HG03571 (cell line): ENCODE measurements around the gene MTHFD1L.

Experiments
- ATAC-seq: cut with Tn5 transposase; IDR thresholded peaks from one replicate; pipeline ENCODE4 v1.9.1; 2021; ENCODE audit not compliant: unreplicated experiment

MTHFD1L gene

GRCh38 chr6:151147118-151147832 is 281.8 kb downstream of the MTHFD1L start:
- ATAC-seq = no peak

GRCh38 chr6:151148111-151148510 is 282.6 kb downstream of the MTHFD1L start:
- no peak for ATAC-seq

GRCh38 chr6:151149793-151150192 is 284.3 kb downstream of the MTHFD1L start:
- ATAC-seq = no peak
